ENCODE results near the gene GXYLT1. TPM values are rescaled to one million over a fixed set of nuclear protein-coding genes. Genes with fewer than 3 reads are reported as not detected.
"Not testable (repeated sequence)": the region's sequence is repeated elsewhere in the genome, so short reads cannot be mapped to it uniquely, and the experiment has no call there.

Gene GXYLT1
- total RNA-seq (ENCODE audit: low replicate concordance): 6.1 and 9.8 TPM in 2 replicates

- DNase-seq (ENCODE audit: low read depth): peak; percentile 89
- H3K4me3 ChIP-seq (ENCODE audit: low read depth, low read length): peak within 1 kb of the TSS; percentile 77
- no peak for TF ChIP-seq CTCF (IDR thresholded peaks at IDR 0.05; ENCODE audit: insufficient read depth, low read length)
Measured at GRCh38 chr12:42144408-42145196, at the start of gene GXYLT1. GXYLT1 (minus strand) TSS chr12:42144874; CDS start chr12:42144646, 228 bp downstream.

- DNase-seq (ENCODE audit: low read depth): no peak
- H3K4me3 ChIP-seq (ENCODE audit: low read depth, low read length): no peak overlapping the region
- TF ChIP-seq CTCF (IDR thresholded peaks at IDR 0.05; ENCODE audit: insufficient read depth, low read length): no peak
Measured at GRCh38 chr12:42192686-42193085, 48.0 kb upstream of the GXYLT1 start.

- TF ChIP-seq CTCF (IDR thresholded peaks at IDR 0.05; ENCODE audit: insufficient read depth, low read length): no peak
- H3K4me3 ChIP-seq (ENCODE audit: low read depth, low read length): no peak overlapping the region
- DNase-seq (ENCODE audit: low read depth): no peak
Measured at GRCh38 chr12:42192258-42192657, 47.6 kb upstream of the GXYLT1 start.

- no peak for TF ChIP-seq CTCF (IDR thresholded peaks at IDR 0.05; ENCODE audit: insufficient read depth, low read length)
- H3K4me3 ChIP-seq (ENCODE audit: low read depth, low read length): no peak overlapping the region
- no peak for DNase-seq (ENCODE audit: low read depth)
Measured at GRCh38 chr12:42190376-42190775, 45.7 kb upstream of the GXYLT1 start.

GRCh38 chr12:42188275-42188674 lies 43.6 kb upstream of the GXYLT1 start:
- not testable (repeated sequence) for DNase-seq (ENCODE audit: low read depth); H3K4me3 ChIP-seq (ENCODE audit: low read depth, low read length)

- DNase-seq (ENCODE audit: low read depth): no peak
Measured at GRCh38 chr12:42187799-42188198, 43.1 kb upstream of the GXYLT1 start.

GRCh38 chr12:42186793-42187192 lies 42.1 kb upstream of the GXYLT1 start:
- DNase-seq (ENCODE audit: low read depth): no peak
- H3K4me3 ChIP-seq (ENCODE audit: low read depth, low read length): no peak overlapping the region
- no peak for TF ChIP-seq CTCF (IDR thresholded peaks at IDR 0.05; ENCODE audit: insufficient read depth, low read length)

More at GRCh38 chr12:42187799-42188198, 43.1 kb upstream of the GXYLT1 start:
- no peak overlapping the region for H3K4me3 ChIP-seq (ENCODE audit: low read depth, low read length)
- TF ChIP-seq CTCF (IDR thresholded peaks at IDR 0.05; ENCODE audit: insufficient read depth, low read length): no peak

All from fibroblast of the aortic adventitia (primary cell).